ENCODE data around the gene UBE2S.
"Not testable (repeated sequence)": the region's sequence is repeated elsewhere in the genome, so short reads cannot be mapped to it uniquely, and the experiment has no call there.

Gene UBE2S

DNA sequence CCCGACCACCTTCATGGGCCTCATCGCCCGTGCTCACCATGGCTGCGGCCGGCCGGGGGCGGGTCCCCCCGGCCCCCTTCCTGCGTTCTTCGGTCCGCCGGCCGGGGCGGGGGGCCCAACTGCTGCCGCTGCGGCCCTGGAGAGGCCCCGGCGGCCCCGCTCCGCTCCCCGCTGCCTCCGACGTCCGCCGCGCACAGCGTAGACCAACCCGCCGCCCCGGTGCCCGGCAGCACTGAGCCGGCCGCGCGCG lies at the start of gene UBE2S:
UBE2S (minus strand) TSS at position 239 of the 250 bp plus-strand sequence; CDS start at position 40, 199 bp downstream.
- not testable (repeated sequence) for DNase-seq

- DNase-seq = no peak
Observed at GRCh38 chr19:55456347-55456746, 48.8 kb upstream of the UBE2S start.

DNA sequence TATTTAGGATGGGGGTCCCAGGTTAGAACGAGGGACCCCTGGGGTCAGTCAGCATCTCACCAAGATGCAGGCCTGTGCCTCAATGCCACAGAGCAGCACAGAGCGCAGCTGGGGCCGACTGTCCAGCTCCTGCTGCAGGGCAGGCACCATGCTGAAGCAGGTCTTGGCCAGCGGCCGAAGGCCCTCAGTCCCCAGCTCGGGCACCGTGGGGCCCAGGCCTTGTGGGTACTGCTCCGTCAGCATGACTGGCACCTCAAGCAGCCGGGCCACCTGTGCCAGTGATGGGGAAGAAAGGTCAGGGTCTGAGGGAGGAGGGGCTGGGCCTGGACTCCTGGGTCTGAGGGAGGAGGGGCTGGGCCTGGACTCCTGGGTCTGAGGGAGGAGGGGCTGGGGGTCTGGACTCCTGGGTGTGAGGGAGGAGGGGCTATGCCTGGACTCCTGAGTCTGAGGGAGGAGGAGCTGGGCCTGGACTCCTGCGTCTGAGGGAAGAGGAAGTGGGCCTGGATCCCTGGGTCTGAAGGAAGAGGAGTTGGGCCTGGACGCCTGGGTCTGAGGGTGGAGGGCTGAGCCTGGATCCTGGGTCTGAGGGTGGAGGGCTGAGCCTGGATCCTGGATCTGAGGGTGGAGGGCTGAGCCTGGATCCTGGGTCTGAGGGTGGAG lies 48.1 kb upstream of the UBE2S start:
- DNase-seq = no peak

GRCh38 chr19:55454787-55455243 lies 47.2 kb upstream of the UBE2S start:
- no peak for DNase-seq

- DNase-seq = no peak
Observed at GRCh38 chr19:55453511-55454260, 46.1 kb upstream of the UBE2S start.

DNA sequence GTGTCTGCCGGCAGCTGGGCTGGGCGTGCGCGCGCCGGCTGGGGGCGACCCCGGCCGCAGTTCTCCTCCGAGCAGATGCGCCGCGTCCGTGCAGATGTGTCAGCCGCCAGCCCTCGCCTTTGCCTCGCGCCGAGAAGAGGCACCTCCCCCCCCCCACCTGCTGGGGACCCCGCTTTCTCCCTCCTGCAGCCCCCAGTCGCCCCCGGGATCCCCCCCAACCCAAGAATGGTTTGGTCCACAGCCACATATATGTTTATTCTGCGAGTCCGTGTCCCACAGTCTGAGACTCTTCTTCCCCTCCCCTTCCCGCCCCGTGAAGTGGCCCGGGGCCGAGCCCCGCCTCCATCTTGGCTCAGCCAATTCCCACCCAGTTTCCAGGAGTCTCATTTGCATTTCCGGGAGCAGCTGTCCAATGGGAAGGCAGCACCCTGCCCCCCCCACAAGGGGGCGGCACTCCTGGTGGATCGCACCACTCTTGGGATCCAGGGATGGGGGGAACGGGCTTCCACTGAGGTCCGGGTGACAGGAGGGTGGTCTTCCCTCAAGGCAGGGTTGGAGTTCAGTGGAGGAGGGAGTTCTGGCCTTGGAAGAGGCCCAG lies 45.3 kb upstream of the UBE2S start:
- peak; percentile 83 for DNase-seq

GRCh38 chr19:55451965-55452748 lies 44.6 kb upstream of the UBE2S start:
- no peak for DNase-seq

DNA sequence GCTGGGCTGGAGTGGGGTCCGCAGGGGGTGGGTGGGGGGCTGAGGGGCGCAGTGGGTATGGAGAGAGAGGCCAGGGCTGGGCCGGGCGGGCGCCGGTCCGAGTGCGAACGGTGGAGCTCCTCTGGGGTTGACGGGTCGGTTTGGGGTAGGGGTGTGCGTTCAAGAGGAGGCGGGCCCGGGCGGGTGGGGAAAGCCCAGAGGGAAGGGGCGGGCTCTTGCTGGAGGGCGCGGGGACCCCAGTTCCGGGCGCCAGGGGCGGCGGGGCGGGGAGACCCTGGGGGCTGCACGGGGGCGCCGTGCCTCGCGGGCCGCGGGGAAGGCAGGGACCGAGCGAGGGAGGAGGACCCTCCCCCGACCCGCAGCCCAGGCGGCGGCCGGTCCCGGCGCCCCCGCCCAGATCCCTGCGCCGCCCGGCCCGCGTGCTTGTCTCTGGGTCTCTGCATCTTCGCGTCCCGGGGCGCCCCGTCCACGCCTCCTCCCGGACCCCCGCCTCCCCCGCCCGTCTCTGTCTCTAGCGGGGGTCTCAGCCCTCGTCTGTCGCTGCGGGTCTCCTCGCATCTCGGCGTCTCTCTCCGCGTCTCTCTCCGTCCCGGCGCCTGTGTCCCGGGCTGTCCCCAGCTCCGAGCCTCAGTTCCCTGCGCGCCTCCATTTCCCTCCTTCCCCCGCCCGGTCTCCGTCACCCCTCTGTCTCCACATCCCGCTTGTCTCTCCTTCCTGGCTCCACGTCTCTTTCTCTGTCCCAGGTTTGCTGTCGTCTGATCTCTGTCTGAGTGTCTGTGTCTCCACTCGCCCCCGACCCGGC lies 43.8 kb upstream of the UBE2S start:
- DNase-seq = no peak

DNA sequence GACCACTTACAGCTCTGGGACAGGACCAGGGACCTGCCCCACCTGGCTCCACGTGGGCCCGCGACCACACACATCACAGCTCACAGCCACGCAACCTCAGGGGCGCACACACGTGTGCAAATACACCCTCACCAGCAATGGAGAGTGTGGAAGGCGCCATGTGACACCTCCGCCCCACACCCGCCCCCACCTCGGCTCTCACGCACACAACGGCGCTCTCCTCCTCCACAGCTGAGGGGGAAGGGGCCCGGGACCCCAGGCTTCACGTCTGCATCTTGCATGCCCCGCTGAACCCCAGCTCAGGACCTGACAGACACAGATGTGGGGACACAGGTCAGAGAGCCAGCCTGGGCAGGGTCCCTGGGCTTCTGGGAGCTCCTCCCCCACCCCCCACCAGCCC lies 41.9 kb upstream of the UBE2S start:
- DNase-seq = no peak

DNA sequence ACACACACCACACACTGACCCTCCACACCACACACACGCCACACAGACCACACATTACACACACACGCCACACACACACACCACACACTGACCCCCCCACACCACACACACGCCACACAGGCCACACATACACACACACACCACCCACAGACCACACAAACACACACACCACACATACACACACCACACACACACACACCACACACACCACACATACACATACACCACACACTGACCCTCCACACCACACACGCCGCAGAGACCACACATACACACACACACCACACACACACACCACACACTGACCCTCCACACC lies 40.5 kb upstream of the UBE2S start:
- DNase-seq = not testable (repeated sequence)

- DNase-seq = no peak
Observed at GRCh38 chr19:55447421-55448174, 40.0 kb upstream of the UBE2S start.

- peak; percentile 55 for DNase-seq
Observed at GRCh38 chr19:55446060-55446459, 38.5 kb upstream of the UBE2S start.

GRCh38 chr19:55444646-55445045 lies 37.1 kb upstream of the UBE2S start:
- DNase-seq = no peak

DNA sequence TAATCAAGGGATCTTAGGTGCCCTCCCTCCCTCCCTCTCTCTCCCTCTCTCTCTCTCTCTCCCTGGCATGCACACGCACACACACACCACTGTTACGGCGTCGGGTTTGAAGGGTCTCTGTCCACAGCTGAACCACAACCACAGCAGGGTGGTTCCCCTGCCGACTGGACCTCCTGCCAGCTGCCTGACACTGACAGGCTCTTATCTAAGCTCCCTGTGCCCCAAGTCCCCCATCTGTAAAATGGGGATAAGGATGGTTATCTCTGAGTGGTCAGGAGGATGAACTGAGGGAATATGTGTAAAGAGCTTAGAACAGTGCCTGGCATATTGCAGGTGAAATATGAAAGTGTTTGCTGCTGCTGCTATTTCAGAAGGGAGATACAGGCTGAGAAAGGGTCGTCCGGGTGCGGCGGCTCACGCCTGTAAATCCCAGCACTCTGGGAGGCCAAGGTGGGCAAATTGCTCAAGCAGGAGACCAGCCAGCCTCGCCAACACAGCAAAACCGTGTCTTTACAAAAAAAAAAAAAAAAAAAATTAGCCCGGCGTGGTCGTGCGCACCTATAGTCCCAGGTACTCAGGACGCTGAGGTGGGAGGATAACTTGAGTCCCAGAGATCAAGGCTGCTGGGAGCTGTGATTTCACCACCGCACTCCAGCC lies 36.4 kb upstream of the UBE2S start:
- no peak for DNase-seq

DNA sequence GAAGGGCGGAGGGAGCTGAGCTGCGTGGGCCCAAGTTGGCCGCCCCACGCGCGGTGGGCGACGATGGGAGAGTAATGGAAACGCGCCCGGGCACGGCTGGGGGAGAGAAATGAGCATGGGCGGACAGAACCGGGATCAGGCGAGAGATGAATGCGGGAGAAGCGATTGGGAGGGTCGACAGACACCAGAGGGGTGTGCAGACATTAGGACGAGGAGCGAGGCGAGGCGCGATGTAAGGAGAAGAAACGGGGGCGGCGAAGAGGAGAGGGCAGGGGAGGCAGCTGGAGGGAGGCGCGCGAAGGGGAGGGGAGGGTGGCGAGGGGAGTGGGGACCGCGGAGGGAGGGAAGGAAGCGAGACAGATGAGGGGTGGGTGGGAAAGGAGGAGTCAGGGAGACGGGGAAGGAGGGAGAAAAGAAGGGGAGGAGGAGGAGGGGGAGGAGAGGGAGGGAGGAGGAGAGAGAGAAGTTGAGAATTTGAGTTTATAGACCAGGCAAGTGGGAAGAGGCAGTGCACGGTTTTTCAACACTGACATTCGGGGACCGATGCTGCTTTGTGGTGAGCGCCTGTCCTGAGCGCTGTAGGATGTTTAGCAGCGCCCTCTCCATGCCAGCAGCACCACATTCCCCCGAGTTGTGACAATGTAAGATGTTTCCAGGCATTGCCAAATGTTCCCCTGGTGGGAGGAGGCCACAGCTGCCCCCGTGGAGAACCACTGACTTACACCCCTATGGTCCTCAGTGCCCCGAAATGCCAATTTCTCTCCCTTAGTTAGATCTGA lies 35.6 kb upstream of the UBE2S start, which contains the start of gene SHISA7:
SHISA7 (minus strand) TSS at position 256 of the 779 bp plus-strand sequence. CDS start 437 bp downstream, outside the sequence.
- no peak for DNase-seq

DNA sequence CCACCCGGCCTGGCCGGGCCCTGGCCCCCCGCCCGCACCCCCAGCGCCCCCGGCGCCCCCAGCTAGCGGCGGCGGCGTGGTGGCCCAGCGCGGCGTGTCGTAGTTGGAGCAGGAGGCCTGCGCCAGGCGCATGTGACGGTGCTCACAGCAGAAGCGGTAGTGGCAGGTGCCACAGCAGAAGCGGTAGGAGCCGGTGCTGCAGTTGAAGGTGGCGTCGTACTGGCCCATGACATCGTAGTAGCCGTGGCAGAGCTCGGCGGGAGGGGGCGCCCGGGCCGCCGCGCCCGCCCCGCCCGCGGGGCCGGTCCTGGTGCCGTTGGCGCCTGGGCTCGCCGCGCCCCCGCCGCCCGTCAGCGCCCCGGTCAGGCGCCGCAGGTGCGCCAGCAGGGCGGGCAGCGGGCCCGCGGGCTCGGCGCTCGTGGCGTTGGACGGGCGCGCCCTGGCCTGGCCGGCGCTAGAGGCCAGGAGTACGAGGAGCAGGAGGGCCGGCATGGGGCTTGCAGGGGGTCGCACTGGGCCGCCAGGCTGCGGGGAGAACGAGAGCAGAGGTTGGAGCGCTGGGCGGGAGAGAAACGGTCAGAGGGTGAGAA lies 34.9 kb upstream of the UBE2S start:
- DNase-seq = no peak

DNA sequence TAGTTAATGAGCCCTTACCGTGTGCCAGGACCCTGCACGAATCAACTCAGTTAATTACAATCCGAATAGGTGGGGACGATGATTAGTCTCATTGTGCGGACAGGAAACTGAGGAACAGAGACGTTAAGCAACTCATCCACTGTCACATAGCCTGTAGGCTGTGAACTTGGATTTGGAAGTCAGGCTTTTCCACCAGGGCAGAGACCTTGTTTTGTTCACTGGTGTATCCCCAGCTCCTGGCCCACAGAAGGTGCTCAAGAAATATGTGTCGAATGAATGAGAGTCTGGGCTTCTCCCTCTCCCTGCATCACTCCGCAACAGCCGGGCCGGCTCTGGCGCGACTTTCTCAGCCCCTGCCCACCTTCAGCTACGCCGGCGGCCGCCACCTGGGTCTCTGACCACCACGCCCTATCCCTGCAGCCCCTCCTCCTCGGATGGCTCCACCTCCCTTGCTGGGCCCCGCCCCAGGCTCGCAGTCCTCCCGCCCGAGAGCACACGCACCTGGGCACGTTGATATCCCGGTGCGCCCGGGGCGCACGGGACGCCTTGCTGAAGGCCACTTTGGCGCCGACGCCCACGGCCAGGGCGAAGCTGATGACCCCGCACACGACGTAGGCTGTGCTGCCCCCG lies 34.2 kb upstream of the UBE2S start:
- DNase-seq = no peak

- DNase-seq = no peak
Observed at GRCh38 chr19:55441319-55441691, 33.7 kb upstream of the UBE2S start.

DNA sequence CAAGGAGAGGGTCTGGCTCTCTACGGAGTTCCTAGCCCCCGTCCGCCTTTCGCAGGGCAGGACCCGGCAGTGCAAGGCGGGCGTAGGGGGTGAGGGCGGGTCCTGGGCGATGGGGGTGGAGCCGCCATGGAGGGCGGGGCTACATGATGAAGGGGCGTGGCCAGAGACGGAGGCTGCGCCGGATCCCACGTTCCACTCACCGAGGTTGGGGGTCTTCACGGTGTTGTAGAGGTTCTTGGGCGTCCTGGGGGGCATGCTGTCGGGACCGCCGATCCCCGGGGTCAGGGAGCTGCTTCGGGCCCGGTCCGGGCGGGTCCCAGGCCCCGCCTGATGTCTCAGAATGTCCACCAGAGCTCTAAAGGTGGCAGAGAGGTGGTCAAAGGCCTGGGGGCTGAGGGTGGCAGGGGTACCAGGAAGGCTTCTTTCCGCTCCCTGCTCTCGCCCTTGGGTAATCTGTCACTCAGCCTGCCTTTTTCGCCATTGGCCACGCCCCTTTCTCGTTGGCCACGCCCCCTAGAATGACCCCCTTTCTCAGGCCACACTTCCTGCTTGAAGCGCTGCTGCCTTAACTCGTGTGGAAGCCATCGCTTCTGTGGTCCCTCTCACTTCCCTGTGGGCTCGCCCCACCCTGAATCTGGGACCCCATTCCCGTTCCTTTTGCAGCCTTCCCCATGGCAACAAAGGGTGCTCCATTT lies 33.0 kb upstream of the UBE2S start:
- no peak for DNase-seq

Measured in NCI-H187 treated with DMSO at 0.1 percent for 48 hours (cell line).